Naive thymus-derived CD4-positive, alpha-beta T cell (primary cell): ENCODE measurements around the gene KANK3. TPM values are rescaled to one million over a fixed set of nuclear protein-coding genes. Genes with fewer than 3 reads are reported as not detected.
"Not testable (repeated sequence)": the region's sequence is repeated elsewhere in the genome, so short reads cannot be mapped to it uniquely, and the experiment has no call there.

Source experiments
- ATAC-seq: fragments of 150-1000 bp; cut with Tn5 transposase; 2 replicates; pipeline ENCODE4 v1.10.0; 2021; ENCODE audit warnings: mild to moderate bottlenecking, moderate library complexity
- CTCF ChIA-PET: fragments of 350-600 bp; sonication (Branson Sonifier 250); formaldehyde crosslinking; loops from one replicate; lab custom pipeline; 2021; ENCODE audit warnings: antibody characterized with exemption; lab: Charles Lee
- POLR2A ChIA-PET: fragments of 350-600 bp; sonication (Branson Sonifier 250); formaldehyde crosslinking; loops from one replicate; lab custom pipeline; 2021; ENCODE audit warnings: antibody characterized with exemption, inconsistent platforms; lab: Charles Lee
- DNase-seq, 9 donors: peaks; one replicate each; pipeline versions ENCODE4 v3.0.0 to v3.0.0-alpha.2; 2020 to 2022; ENCODE audit warnings: mixed read lengths in 1 of 9
- H3K27ac ChIP-seq: one replicate; pipeline ENCODE4 v1.7.0; 2013; ENCODE audit warnings: mild to moderate bottlenecking, low read depth, low read length, moderate library complexity
- H3K27me3 ChIP-seq, 2 donors: one replicate each; pipeline ENCODE4 v1.7.0; 2013; ENCODE audit warnings: low read length in 2 of 2, mild to moderate bottlenecking in 2 of 2, moderate library complexity in 2 of 2; ENCODE audit not compliant: control insufficient read depth in 2 of 2, insufficient read depth in 2 of 2
- H3K36me3 ChIP-seq, 3 experiments: 1 replicate in 2 of 3; 2 replicates in 1 of 3; pipeline ENCODE4 v1.7.0; 2013; ENCODE audit warnings: low read length in 3 of 3, mild to moderate bottlenecking in 3 of 3, moderate library complexity in 1 of 3; ENCODE audit not compliant: insufficient read depth in 3 of 3, control insufficient read depth in 2 of 3
- H3K4me1 ChIP-seq, 2 donors: one replicate each; pipeline ENCODE4 v1.7.0; 2013; ENCODE audit warnings: low read length in 2 of 2, mild to moderate bottlenecking in 2 of 2, moderate library complexity in 1 of 2; ENCODE audit not compliant: control insufficient read depth in 2 of 2, insufficient read depth in 2 of 2
- H3K4me3 ChIP-seq: 2 replicates; pipeline ENCODE4 v1.7.0; 2013; ENCODE audit warnings: mild to moderate bottlenecking, low read length
- H3K9me3 ChIP-seq, 3 experiments: 1 replicate in 2 of 3; 2 replicates in 1 of 3; pipeline ENCODE4 v1.7.0; 2013; ENCODE audit warnings: low read length in 3 of 3; ENCODE audit not compliant: control insufficient read depth in 2 of 3
- H3K27ac Mint-ChIP-seq, 9 donors: one replicate each; pipeline ENCODE4 v1.8.0; 2020 to 2022; ENCODE audit warnings: mixed read lengths in 9 of 9, mild to moderate bottlenecking in 8 of 9, moderate library complexity in 5 of 9, inconsistent platforms in 2 of 9
- H3K27me3 Mint-ChIP-seq, 5 donors: one replicate each; pipeline ENCODE4 v1.8.0; 2021 to 2022; ENCODE audit warnings: mixed read lengths in 5 of 5, mild to moderate bottlenecking in 1 of 5
- H3K36me3 Mint-ChIP-seq, 5 donors: one replicate each; pipeline ENCODE4 v1.8.0; 2020 to 2022; ENCODE audit warnings: mixed read lengths in 5 of 5, mild to moderate bottlenecking in 3 of 5, inconsistent platforms in 1 of 5
- H3K4me1 Mint-ChIP-seq, 7 donors: one replicate each; pipeline ENCODE4 v1.8.0; 2020 to 2022; ENCODE audit warnings: mixed read lengths in 7 of 7, mild to moderate bottlenecking in 3 of 7, inconsistent platforms in 1 of 7
- H3K4me3 Mint-ChIP-seq, 10 donors: one replicate each; pipeline ENCODE4 v1.8.0; 2020 to 2022; ENCODE audit warnings: mild to moderate bottlenecking in 10 of 10, mixed read lengths in 10 of 10, moderate library complexity in 6 of 10, inconsistent platforms in 2 of 10
- H3K9me3 Mint-ChIP-seq, 11 donors: one replicate each; pipeline ENCODE4 v1.8.0; 2020 to 2022; ENCODE audit warnings: mixed read lengths in 11 of 11, mild to moderate bottlenecking in 4 of 11, inconsistent platforms in 1 of 11, moderate library complexity in 1 of 11
- intact Hi-C, 2 donors: fragments of 100-400 bp; cut with micrococcal nuclease; formaldehyde crosslinking; loops; one replicate each; pipeline ENCODE4 v1.15.1; 2023
- polyA plus RNA-seq, 2 donors: library from polyadenylated mRNA; unstranded; fragments of 300-500 nt; fragmentation: Illumina TruSeq; gene quantifications; one replicate each; pipeline ENCODE4 v1.2.3, GENCODE V29; 2021
- total RNA-seq, 6 experiments: library from RNA in 5 of 6; stranded (reverse) in 5 of 6; gene quantifications; 1 replicate in 5 of 6; 2 replicates in 1 of 6; pipeline ENCODE4 v1.2.3 and lab custom pipeline; 2021 to 2026

KANK3 gene
- total and polyA plus RNA-seq, 7 experiments from 2014 or later: 0.52 to 4.4 (median 1.7) TPM

GRCh38 chr19:8316351-8317125 lies 26.5 kb downstream of the KANK3 start:
- DNase-seq (no peak), ATAC-seq (no peak)

GRCh38 chr19:8314981-8315640 lies 28.0 kb downstream of the KANK3 start:
- H3K4me3 ChIP-seq, H3K27me3 ChIP-seq, H3K9me3 Mint-ChIP-seq, ATAC-seq, H3K27ac Mint-ChIP-seq, POLR2A ChIA-PET, H3K27ac ChIP-seq, H3K4me1 ChIP-seq, H3K4me3 Mint-ChIP-seq, DNase-seq, CTCF ChIA-PET, H3K9me3 ChIP-seq, H3K27me3 Mint-ChIP-seq, intact Hi-C loops: not testable (repeated sequence)
- peaks cover 0 to 63% (median 0%) of the 10 kb centered on the region in 3 experiments for H3K36me3 ChIP-seq
- H3K36me3 Mint-ChIP-seq: peaks cover 0 to 14% (median 0%) of the 10 kb centered on the region in 5 donors
- peaks cover 2 to 17% (median 11%) of the 10 kb centered on the region in 7 donors for H3K4me1 Mint-ChIP-seq

More at GRCh38 chr19:8316351-8317125, 26.5 kb downstream of the KANK3 start:
- POLR2A ChIA-PET: no interaction called here
- H3K9me3 Mint-ChIP-seq: no peaks in the 10 kb centered on the region
- no peaks in the 10 kb centered on the region for H3K27me3 Mint-ChIP-seq
- H3K9me3 ChIP-seq: no peaks in the 10 kb centered on the region
- H3K4me3 Mint-ChIP-seq: no peak overlapping the region
- H3K27ac Mint-ChIP-seq: peak overlapping the region in 1 of 9 donors; percentile 30
- H3K27ac ChIP-seq: no peak overlapping the region
- no peaks in the 10 kb centered on the region for H3K27me3 ChIP-seq
- H3K36me3 ChIP-seq: peaks cover 0 to 57% (median 0%) of the 10 kb centered on the region in 3 experiments
- peaks cover 13 to 15% of the 10 kb centered on the region in 2 donors for H3K4me1 ChIP-seq
- peaks cover 0 to 8% (median 0%) of the 10 kb centered on the region in 5 donors for H3K36me3 Mint-ChIP-seq
- CTCF ChIA-PET: no interaction called here
- H3K4me3 ChIP-seq: no peak overlapping the region
- intact Hi-C loops: no loop called here
- peaks cover 8 to 24% (median 17%) of the 10 kb centered on the region in 7 donors for H3K4me1 Mint-ChIP-seq

- H3K27ac Mint-ChIP-seq: no peak overlapping the region
- H3K9me3 Mint-ChIP-seq: no peaks in the 10 kb centered on the region
- Histone ChIP-seq H3K4me1 (peaks cover 16 to 18% of the 10 kb centered on the region in 2 donors), H3K36me3 (peaks cover 0 to 68% (median 0%) of the 10 kb centered on the region in 3 experiments), H3K27me3 (no peaks in the 10 kb centered on the region), H3K9me3 (no peaks in the 10 kb centered on the region), H3K27ac (no peak overlapping the region), H3K4me3 (no peak overlapping the region)
- intact Hi-C loops: no loop called here
- no peak overlapping the region for H3K4me3 Mint-ChIP-seq
- CTCF ChIA-PET: interaction anchor here (1.3 kb wide), 1 partner anchor 9 kb away, joined by 3 read pairs; no protein-coding TSS in a partner anchor
- POLR2A ChIA-PET: interaction anchor here (4.8 kb wide), 1 partner anchor 10 kb away, joined by 31 read pairs; the partner anchor contains the start of genes NDUFA7 and RPS28
- peak in 1 of 9 donors; percentile 2 for DNase-seq
- no peak for ATAC-seq
- H3K36me3 Mint-ChIP-seq: peaks cover 0 to 18% (median 0%) of the 10 kb centered on the region in 5 donors
- H3K27me3 Mint-ChIP-seq: no peaks in the 10 kb centered on the region
- H3K4me1 Mint-ChIP-seq: peaks cover 16 to 30% (median 24%) of the 10 kb centered on the region in 7 donors
These were observed 31.4 kb downstream of the KANK3 start for GRCh38 chr19:8311461-8312260.

- Histone ChIP-seq H3K4me3 (no peak overlapping the region), H3K36me3 (peaks cover 0 to 56% (median 0%) of the 10 kb centered on the region in 3 experiments), H3K27me3 (no peaks in the 10 kb centered on the region), H3K27ac (no peak overlapping the region), H3K4me1 (peaks cover 20 to 22% of the 10 kb centered on the region in 2 donors), H3K9me3 (no peaks in the 10 kb centered on the region)
- POLR2A ChIA-PET: interaction anchor here (4.8 kb wide), 1 partner anchor 11 kb away, joined by 31 read pairs; the partner anchor contains the start of genes NDUFA7 and RPS28
- DNase-seq (no peak), ATAC-seq (no peak)
- H3K27ac Mint-ChIP-seq: no peak overlapping the region
- H3K4me1 Mint-ChIP-seq: peaks cover 18 to 38% (median 31%) of the 10 kb centered on the region in 7 donors
- H3K36me3 Mint-ChIP-seq: peaks cover 0 to 15% (median 0%) of the 10 kb centered on the region in 5 donors
- intact Hi-C loops: no loop called here
- CTCF ChIA-PET: interaction anchor here (1.3 kb wide), 1 partner anchor 10 kb away, joined by 3 read pairs; no protein-coding TSS in a partner anchor
- no peak overlapping the region for H3K4me3 Mint-ChIP-seq
- H3K27me3 Mint-ChIP-seq: no peaks in the 10 kb centered on the region
- no peaks in the 10 kb centered on the region for H3K9me3 Mint-ChIP-seq
These were observed 32.6 kb downstream of the KANK3 start for GRCh38 chr19:8310342-8311055.

- H3K4me3 Mint-ChIP-seq: peak overlapping the region; percentile 89 to 97 (median 92)
- POLR2A ChIA-PET: interaction anchor here (0.9 to 4.8 kb wide), 2 partner anchors 9 to 13 kb away, joined by 3 to 31 read pairs; partner anchors contain the start of genes NDUFA7 and RPS28
- H3K9me3 ChIP-seq: no peaks in the 10 kb centered on the region
- no peaks in the 10 kb centered on the region for H3K27me3 Mint-ChIP-seq
- intact Hi-C loops: loop anchor here (1.0 to 10.0 kb wide), 7 partner anchors 12 to 1114 kb away; partner anchors contain the start of genes NDUFA7 (in 2 of the 2), RAB11B (in 2 of the 2), RPS28 (in 2 of the 2) and PNPLA6 (in 1 of the 2)
- DNase-seq (no peak), ATAC-seq (no peak)
- H3K9me3 Mint-ChIP-seq: no peaks in the 10 kb centered on the region
- peak overlapping the region; percentile 83 for H3K4me3 ChIP-seq
- peaks cover 0 to 50% (median 0%) of the 10 kb centered on the region in 3 experiments for H3K36me3 ChIP-seq
- H3K27ac ChIP-seq: peak overlapping the region; percentile 89
- H3K4me1 ChIP-seq: peaks cover 20 to 22% of the 10 kb centered on the region in 2 donors
- peaks cover 18 to 38% (median 35%) of the 10 kb centered on the region in 7 donors for H3K4me1 Mint-ChIP-seq
- H3K27ac Mint-ChIP-seq: peak overlapping the region in 8 of 9 donors; percentile 79 to 97 (median 92)
- peaks cover 0 to 14% (median 0%) of the 10 kb centered on the region in 5 donors for H3K36me3 Mint-ChIP-seq
- CTCF ChIA-PET: interaction anchor here (1.1 kb wide), 1 partner anchor 11 kb away, joined by 5 read pairs; no protein-coding TSS in a partner anchor
- H3K27me3 ChIP-seq: no peaks in the 10 kb centered on the region
These were observed 34.2 kb downstream of the KANK3 start for GRCh38 chr19:8308891-8309291.
